WI38 (cell line): ENCODE results near the gene SMAD7.

Experiments
- H3K4me3 ChIP-seq: 2 replicates; pipeline ENCODE4 v1.5.1; 2011; ENCODE audit warnings: low read depth, mild to moderate bottlenecking, control low read depth, low read length
- CTCF ChIP-seq: IDR thresholded peaks from 2 replicates; pipeline ENCODE4 v1.5.1; 2012; ENCODE audit warnings: low read depth, mild to moderate bottlenecking, control low read depth, low read length

SMAD7 gene

GRCh38 chr18:48994926-48995835 is 44.4 kb upstream of the SMAD7 start:
- TF ChIP-seq CTCF = no peak
- H3K4me3 ChIP-seq = no peak overlapping the region

GRCh38 chr18:48994044-48994651 is 43.4 kb upstream of the SMAD7 start:
- no peak overlapping the region for H3K4me3 ChIP-seq
- TF ChIP-seq CTCF = no peak

- TF ChIP-seq CTCF = no peak
- H3K4me3 ChIP-seq = no peak overlapping the region
These were observed 42.8 kb upstream of the SMAD7 start for GRCh38 chr18:48993586-48993985.

- TF ChIP-seq CTCF = no peak
- no peak overlapping the region for H3K4me3 ChIP-seq
These were observed 42.2 kb upstream of the SMAD7 start for GRCh38 chr18:48992791-48993555.

GRCh38 chr18:48992133-48992532 is 41.4 kb upstream of the SMAD7 start:
- H3K4me3 ChIP-seq = no peak overlapping the region
- TF ChIP-seq CTCF = no peak

- no peak overlapping the region for H3K4me3 ChIP-seq
- no peak for TF ChIP-seq CTCF
These were observed 40.9 kb upstream of the SMAD7 start for GRCh38 chr18:48991676-48992075.
